HCT116 (cell line): ENCODE data around the gene ABI3.

ENCODE experiments used
- CEBPB ChIP-seq: IDR thresholded peaks from 2 replicates; pipeline ENCODE4 v1.6.1; 2012; ENCODE audit warnings: low read depth
- CTCF ChIP-seq, 3 experiments: fragments of 200-600 bp in 1 of 3; sonication (generic) in 1 of 3; IDR thresholded peaks in 2 of 3; conservative IDR thresholded peaks in 1 of 3; 2 replicates each; pipeline ENCODE4 v1.5.1; 2012 to 2017; ENCODE audit warnings: low read depth in 2 of 3, low read length in 2 of 3, antibody characterized with exemption in 1 of 3, borderline replicate concordance in 1 of 3, control low read depth in 1 of 3, mild to moderate bottlenecking in 1 of 3, mixed read lengths in 1 of 3, mixed run types in 1 of 3, moderate library complexity in 1 of 3; ENCODE audit not compliant: insufficient read depth in 1 of 3
- EGR1 ChIP-seq: IDR thresholded peaks from 2 replicates; pipeline ENCODE4 v1.6.1; 2012; ENCODE audit warnings: low read depth
- EZH2phosphoT487 ChIP-seq: fragments of 200-600 bp; IDR thresholded peaks from 2 replicates; pipeline ENCODE4 v1.6.1; 2018; ENCODE audit warnings: antibody characterized with exemption, borderline replicate concordance
- MAX ChIP-seq: IDR thresholded peaks from 2 replicates; pipeline ENCODE4 v1.6.1; 2012
- POLR2A ChIP-seq: IDR thresholded peaks from 2 replicates; pipeline ENCODE4 v1.7.0; 2011; ENCODE audit warnings: borderline replicate concordance; ENCODE audit not compliant: insufficient read depth, insufficient read length; ENCODE audit errors: extremely low read depth
- POLR2AphosphoS5 ChIP-seq: IDR thresholded peaks from 2 replicates; pipeline ENCODE4 v1.6.1; 2011; ENCODE audit warnings: mild to moderate bottlenecking, low read depth, low read length, moderate library complexity
- RAD21 ChIP-seq: IDR thresholded peaks from 2 replicates; pipeline ENCODE4 v1.6.1; 2012; ENCODE audit warnings: low read depth, mild to moderate bottlenecking
- SIN3A ChIP-seq: IDR thresholded peaks from 2 replicates; pipeline ENCODE4 v1.6.1; 2012; ENCODE audit warnings: low read depth
- ZBTB33 ChIP-seq: IDR thresholded peaks from 2 replicates; pipeline ENCODE4 v1.6.1; 2011; ENCODE audit warnings: mild to moderate bottlenecking, low read length, moderate library complexity; ENCODE audit not compliant: insufficient replicate concordance; ENCODE audit errors: extremely low read depth
- ZNF274 ChIP-seq: fragments of 200-500 bp; sonication (Bioruptor generic); IDR thresholded peaks from 2 replicates; pipeline ENCODE4 v1.6.1; 2014; ENCODE audit warnings: mild to moderate bottlenecking, low read depth, low read length, inconsistent platforms

- TF ChIP-seq SIN3A, result no peak
- TF ChIP-seq RAD21, result peak; percentile 78
- TF ChIP-seq CTCF (IDR thresholded peaks at IDR 0.05 in 2 of 3, conservative IDR thresholded peaks at IDR 0.05 in 1 of 3; ENCODE audit: borderline replicate concordance in 1 of 3, insufficient read depth in 1 of 3, low read depth in 2 of 3, low read length in 2 of 3), result peak; percentile 85 to 99 (median 99)
- TF ChIP-seq EZH2phosphoT487, result no peak
- no peak for TF ChIP-seq EGR1
- no peak for TF ChIP-seq MAX
- TF ChIP-seq POLR2A, result no peak
- no peak for TF ChIP-seq POLR2AphosphoS5
- TF ChIP-seq ZNF274, result no peak
- TF ChIP-seq CEBPB, result no peak
- no peak for TF ChIP-seq ZBTB33
Measured at GRCh38 chr17:49223517-49224197, 13.2 kb downstream of the ABI3 start.
